HG03066 (cell line): Measurements from ENCODE around the gene PAM.
A peak's percentile ranks its signal among the peaks of the same experiment; 100 is the strongest.

Experiments used
- ATAC-seq: cut with Tn5 transposase; IDR thresholded peaks from one replicate; pipeline ENCODE4 v1.9.1; 2021; ENCODE audit warnings: low read depth; ENCODE audit not compliant: unreplicated experiment

Gene PAM

GRCh38 chr5:102754767-102755431, at the start of gene PAM:
PAM (plus strand) TSS chr5:102755305; CDS start chr5:102866196, 110,891 bp downstream.
- peak; percentile 73 for ATAC-seq

- no peak for ATAC-seq
Observed at GRCh38 chr5:102711525-102712385, 43.4 kb upstream of the PAM start.

- no peak for ATAC-seq
Observed at GRCh38 chr5:102713278-102713677, 41.8 kb upstream of the PAM start.

- ATAC-seq, result no peak
Observed at GRCh38 chr5:102713682-102714231, 41.3 kb upstream of the PAM start.

- no peak for ATAC-seq
Observed at GRCh38 chr5:102715082-102715807, 39.9 kb upstream of the PAM start.

- no peak for ATAC-seq
Observed at GRCh38 chr5:102716017-102716416, 39.1 kb upstream of the PAM start.

GRCh38 chr5:102718819-102719218, 36.3 kb upstream of the PAM start:
- no peak for ATAC-seq

- no peak for ATAC-seq
Observed at GRCh38 chr5:102719886-102720285, 35.2 kb upstream of the PAM start.

GRCh38 chr5:102720969-102721368, 34.1 kb upstream of the PAM start:
- ATAC-seq, result no peak

GRCh38 chr5:102722931-102723330, 32.2 kb upstream of the PAM start:
- no peak for ATAC-seq

GRCh38 chr5:102731693-102732092, 23.4 kb upstream of the PAM start:
- no peak for ATAC-seq

GRCh38 chr5:102733534-102733933, 21.6 kb upstream of the PAM start:
- ATAC-seq, result no peak

GRCh38 chr5:102737161-102737560, 17.9 kb upstream of the PAM start:
- ATAC-seq, result no peak

- no peak for ATAC-seq
Observed at GRCh38 chr5:102737805-102738469, 17.2 kb upstream of the PAM start.

GRCh38 chr5:102740515-102740914, 14.6 kb upstream of the PAM start:
- ATAC-seq, result no peak

- ATAC-seq, result no peak
Observed at GRCh38 chr5:102742215-102742614, 12.9 kb upstream of the PAM start.

GRCh38 chr5:102743900-102744299, 11.2 kb upstream of the PAM start:
- no peak for ATAC-seq

- ATAC-seq, result peak; percentile 70
Observed at GRCh38 chr5:102747386-102748166, 7.5 kb upstream of the PAM start.

GRCh38 chr5:102749416-102750030, 5.6 kb upstream of the PAM start:
- ATAC-seq, result no peak
